GM12892 (cell line): ENCODE results near the gene GABRB1.

Experiments used
- POLR2A ChIP-seq: IDR thresholded peaks from 2 replicates; pipeline ENCODE4 v1.6.1; 2011; ENCODE audit warnings: low read depth, low read length, control low read depth
- POLR2AphosphoS5 ChIP-seq: IDR thresholded peaks from 2 replicates; pipeline ENCODE4 v1.6.1; 2011; ENCODE audit warnings: low read depth, low read length, control low read depth

DNA sequence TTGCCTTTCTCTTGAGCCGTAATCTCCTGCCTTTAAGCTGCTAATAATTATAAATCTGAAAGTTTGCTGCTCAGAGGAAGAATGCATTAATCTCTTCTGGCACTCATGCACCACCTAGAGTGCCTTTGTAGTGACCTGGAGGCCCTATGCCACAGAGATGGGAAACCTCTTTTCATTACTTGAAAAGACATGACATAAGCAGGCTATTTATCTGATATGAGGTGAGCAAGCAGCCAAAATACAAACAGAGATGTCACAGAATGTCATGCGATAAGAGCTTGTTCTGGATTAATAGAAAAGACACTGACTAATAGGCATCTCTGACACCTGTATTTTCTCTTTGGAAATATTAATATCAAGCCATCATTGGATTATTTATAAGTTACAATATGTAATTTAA lies 42.3 kb downstream of the GABRB1 start:
- TF ChIP-seq POLR2A (no peak), POLR2AphosphoS5 (no peak)
